Heart left ventricle (tissue), 16 donors: Measurements from ENCODE around the gene CBX2. TPM values are rescaled to one million over a fixed set of nuclear protein-coding genes. Genes with fewer than 3 reads are reported as not detected.

Experiments
- ATAC-seq, 4 donors: fragments of 200-7000 bp; cut with Tn5 transposase; one replicate each; pipeline ENCODE4 v1.9.1; 2020 to 2022; ENCODE audit warnings: moderate library complexity in 4 of 4, mild to moderate bottlenecking in 3 of 4, moderate number of reproducible peaks in 1 of 4
- DNase-seq, 5 donors: peaks; one replicate each; pipeline ENCODE4 v3.0.0-alpha.2; 2020
- H3K27ac ChIP-seq, 12 donors: fragments of 200-600 bp; sonication (generic) in 4 of 12; one replicate each; pipeline versions ENCODE4 v1.5.0 to v1.8.0; 2016 to 2022; ENCODE audit warnings: mild to moderate bottlenecking in 2 of 12
- H3K27me3 ChIP-seq, 9 donors: fragments of 200-600 bp; sonication (generic) in 2 of 9; one replicate each; pipeline versions ENCODE4 v1.5.1 to v1.8.0; 2016 to 2022; ENCODE audit warnings: mild to moderate bottlenecking in 3 of 9
- H3K36me3 ChIP-seq, 9 donors: fragments of 200-600 bp; sonication (generic) in 2 of 9; one replicate each; pipeline versions ENCODE4 v1.5.0 to v1.8.0; 2018 to 2022; ENCODE audit warnings: mild to moderate bottlenecking in 2 of 9
- H3K4me1 ChIP-seq, 12 donors: fragments of 200-600 bp; sonication (generic) in 4 of 12; one replicate each; pipeline versions ENCODE4 v1.5.0 to v1.8.0; 2016 to 2022; ENCODE audit warnings: mild to moderate bottlenecking in 3 of 12
- H3K4me3 ChIP-seq, 12 donors: fragments of 200-600 bp; sonication (generic) in 4 of 12; one replicate each; pipeline versions ENCODE4 v1.5.0 to v1.8.0; 2017 to 2022; ENCODE audit warnings: mild to moderate bottlenecking in 9 of 12, moderate library complexity in 4 of 12
- H3K9me3 ChIP-seq, 12 donors: fragments of 200-600 bp; sonication (generic) in 4 of 12; one replicate each; pipeline versions ENCODE4 v1.5.0 to v1.8.0; 2016 to 2022; ENCODE audit warnings: mild to moderate bottlenecking in 1 of 12
- POLR2A ChIP-seq, 2 donors: fragments of 450-650 bp; IDR thresholded peaks; one replicate each; pipeline ENCODE4 v1.6.1; 2017; ENCODE audit warnings: antibody characterized with exemption in 2 of 2, mild to moderate bottlenecking in 2 of 2, moderate library complexity in 2 of 2
- WGBS, 4 donors: extraction: QIAGEN DNeasy Blood & Tissue Kit in 2 of 4; methylation state at CpG; one replicate each; pipeline versions ENCODE4 v1.1.5 to v1.1.7; 2013 to 2018; 5-methylcytosine and 5-hydroxymethylcytosine counted together
- intact Hi-C, 10 donors: fragments of 100-400 bp; cut with DNase I; formaldehyde crosslinking; loops; one replicate each; pipeline versions ENCODE4 v1.11.1 to v1.14.2; 2022
- polyA plus RNA-seq, 2 donors: library from polyadenylated mRNA; stranded (reverse); fragments of 200-250 nt; gene quantifications; one replicate each; pipeline ENCODE4 v1.2.3, GENCODE V29; 2013
- total RNA-seq, 9 donors: library from RNA; depleted of rRNA in 2 of 9; stranded (reverse); fragments of >200 nt in 2 of 9; fragmentation: NEBNext Ultra II Directional in 3 of 9; extraction: Animal tissue kit (Norgen Biotek cat#: 25700) in 3 of 9; gene quantifications; one replicate each; pipeline versions ENCODE4 v1.1.0 to v1.2.4, GENCODE V29; 2016 to 2023
- TF ChIP-seq, protein P1 (sequence below), 12 donors: fragments of 200-600 bp; sonication (generic) in 4 of 12; IDR thresholded peaks; one replicate each; pipeline versions ENCODE4 v1.5.0 to v1.8.0; 2018 to 2022; ENCODE audit warnings: antibody characterized with exemption in 12 of 12, mild to moderate bottlenecking in 5 of 12
- donor health status: ischemic (EF 13 %, LVEDD 7.1; RV severe dilation, severe dysfunction).
- donor health status: healthy with polysubstance abuse.
- donor health status: DM: no; HTN: yes; CAD: no.
- donor health status: DM: no; HTN: no; CAD: no.
- donor health status: ischemic (EF 25% LVEDD 6.9; RV normal size, moderate dysfunction).
- donor health status: ischemic (EF 25% LVEDD 5.7; RV mildly dilated, moderate dysfunction).
- donor health status: healthy.
- donor health status: DM: yes; HTN: yes; CAD: no.
- donor health status: ischemic (EF 35%, LVEDD 5.7; RV mildly dilated, moderate dysfunction).
- donor health status: nonischemic (EF 11% LVEDD 7.7; RV severe dilation, severe dysfunction).
- donor health status: DM: yes; HTN: yes; CAD: no.
- donor health status: PGD.
- donor health status: ischemic (EF 29% LVEDD 5.4; RV normal size, mild dysfunction).
- donor health status: nonischemic (EF 23%, LVEDD 6.1; RV moderate dilation, normal function).

The CBX2 gene
- total and polyA plus RNA-seq, 11 donors = 2.4 to 4.3 (median 3.1) TPM

GRCh38 chr17:79732804-79733691, 44.9 kb upstream of the CBX2 start:
- no peaks in the 10 kb centered on the region for H3K36me3 ChIP-seq
- ATAC-seq (peak in 2 of 4 donors; percentile 12 to 52), DNase-seq (peak in 1 of 5 donors; percentile 38)
- H3K4me1 ChIP-seq = peaks cover 0 to 21% (median 1%) of the 10 kb centered on the region in 12 donors
- H3K9me3 ChIP-seq = no peaks in the 10 kb centered on the region
- intact Hi-C loops = no loop called here
- 66 to 77% (median 75%) methylated on average over 33 to 35 of the region's 35 CpGs for WGBS, 4 donors
- H3K4me3 ChIP-seq = peak overlapping the region in 8 of 12 donors; percentile 6 to 45 (median 26)
- TF ChIP-seq, protein P1, sequence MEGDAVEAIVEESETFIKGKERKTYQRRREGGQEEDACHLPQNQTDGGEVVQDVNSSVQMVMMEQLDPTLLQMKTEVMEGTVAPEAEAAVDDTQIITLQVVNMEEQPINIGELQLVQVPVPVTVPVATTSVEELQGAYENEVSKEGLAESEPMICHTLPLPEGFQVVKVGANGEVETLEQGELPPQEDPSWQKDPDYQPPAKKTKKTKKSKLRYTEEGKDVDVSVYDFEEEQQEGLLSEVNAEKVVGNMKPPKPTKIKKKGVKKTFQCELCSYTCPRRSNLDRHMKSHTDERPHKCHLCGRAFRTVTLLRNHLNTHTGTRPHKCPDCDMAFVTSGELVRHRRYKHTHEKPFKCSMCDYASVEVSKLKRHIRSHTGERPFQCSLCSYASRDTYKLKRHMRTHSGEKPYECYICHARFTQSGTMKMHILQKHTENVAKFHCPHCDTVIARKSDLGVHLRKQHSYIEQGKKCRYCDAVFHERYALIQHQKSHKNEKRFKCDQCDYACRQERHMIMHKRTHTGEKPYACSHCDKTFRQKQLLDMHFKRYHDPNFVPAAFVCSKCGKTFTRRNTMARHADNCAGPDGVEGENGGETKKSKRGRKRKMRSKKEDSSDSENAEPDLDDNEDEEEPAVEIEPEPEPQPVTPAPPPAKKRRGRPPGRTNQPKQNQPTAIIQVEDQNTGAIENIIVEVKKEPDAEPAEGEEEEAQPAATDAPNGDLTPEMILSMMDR (IDR thresholded peaks at IDR 0.05) = no peak
- no peak for TF ChIP-seq POLR2A (IDR thresholded peaks at IDR 0.05)
- no peak overlapping the region for H3K27ac ChIP-seq
- H3K27me3 ChIP-seq = peaks cover 0 to 14% (median 4%) of the 10 kb centered on the region in 9 donors

DNA sequence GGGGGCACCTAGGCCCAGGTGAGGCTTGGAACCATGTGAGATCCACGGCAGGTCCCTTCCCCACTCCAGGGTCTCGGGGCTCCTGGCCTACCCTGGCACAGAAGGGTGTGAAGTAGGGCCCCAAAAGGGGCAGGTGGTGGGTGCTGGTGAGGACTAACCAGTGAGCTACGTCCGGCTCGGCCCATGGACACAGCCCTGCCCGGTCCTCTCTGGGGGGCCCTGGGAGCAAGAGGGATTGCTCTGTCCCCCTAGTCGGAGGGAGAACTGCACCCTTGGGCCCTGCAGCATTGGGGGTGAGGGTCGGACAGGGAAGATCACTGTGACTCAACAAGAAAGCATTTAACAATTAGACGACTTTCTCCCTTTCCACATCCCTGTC, 44.3 kb upstream of the CBX2 start:
- ATAC-seq (no peak), DNase-seq (no peak)
- no peaks in the 10 kb centered on the region for H3K9me3 ChIP-seq
- TF ChIP-seq, protein P1 (IDR thresholded peaks at IDR 0.05) = no peak
- TF ChIP-seq POLR2A (IDR thresholded peaks at IDR 0.05) = no peak
- 83 to 89% (median 87%) methylated on average over 6 to 9 of the region's 9 CpGs for WGBS, 4 donors
- H3K4me1 ChIP-seq = peaks cover 0 to 14% (median 0%) of the 10 kb centered on the region in 12 donors
- no peak overlapping the region for H3K27ac ChIP-seq
- no peak overlapping the region for H3K4me3 ChIP-seq
- intact Hi-C loops = no loop called here
- H3K36me3 ChIP-seq = no peaks in the 10 kb centered on the region
- H3K27me3 ChIP-seq = peaks cover 0 to 21% (median 5%) of the 10 kb centered on the region in 9 donors

DNA sequence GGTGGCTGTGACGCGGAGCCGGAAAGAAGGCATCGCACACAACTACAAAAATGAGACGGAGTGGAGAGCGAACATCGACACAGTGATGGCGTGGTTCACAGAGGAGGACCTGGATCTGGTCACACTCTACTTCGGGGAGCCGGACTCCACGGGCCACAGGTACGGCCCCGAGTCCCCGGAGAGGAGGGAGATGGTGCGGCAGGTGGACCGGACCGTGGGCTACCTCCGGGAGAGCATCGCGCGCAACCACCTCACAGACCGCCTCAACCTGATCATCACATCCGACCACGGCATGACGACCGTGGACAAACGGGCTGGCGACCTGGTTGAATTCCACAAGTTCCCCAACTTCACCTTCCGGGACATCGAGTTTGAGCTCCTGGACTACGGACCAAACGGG, 42.9 kb upstream of the CBX2 start:
- Histone ChIP-seq H3K27me3 (peaks cover 0 to 35% (median 19%) of the 10 kb centered on the region in 9 donors), H3K27ac (no peak overlapping the region), H3K9me3 (no peaks in the 10 kb centered on the region), H3K36me3 (no peaks in the 10 kb centered on the region), H3K4me3 (no peak overlapping the region), H3K4me1 (peaks cover 0 to 12% (median 0%) of the 10 kb centered on the region in 12 donors)
- ATAC-seq = no peak
- intact Hi-C loops = no loop called here
- 94 to 97% (median 96%) methylated on average over 24 to 32 of the region's 32 CpGs for WGBS, 4 donors
- DNase-seq = no peak
- no peak for TF ChIP-seq POLR2A (IDR thresholded peaks at IDR 0.05)
- TF ChIP-seq, protein P1 (IDR thresholded peaks at IDR 0.05) = no peak

- Histone ChIP-seq H3K4me1 (peaks cover 0 to 20% (median 7%) of the 10 kb centered on the region in 12 donors), H3K4me3 (no peak overlapping the region), H3K9me3 (no peaks in the 10 kb centered on the region), H3K27me3 (peaks cover 9 to 52% (median 38%) of the 10 kb centered on the region in 9 donors), H3K27ac (no peak overlapping the region), H3K36me3 (no peaks in the 10 kb centered on the region)
- TF ChIP-seq, protein P1 (IDR thresholded peaks at IDR 0.05) = no peak
- no peak for TF ChIP-seq POLR2A (IDR thresholded peaks at IDR 0.05)
- DNase-seq = no peak
- no peak for ATAC-seq
- 89 to 93% (median 90%) methylated on average over 13 to 30 of the region's 30 CpGs for WGBS, 4 donors
- intact Hi-C loops = no loop called here
Measured at GRCh38 chr17:79737046-79737921, 40.7 kb upstream of the CBX2 start.
